K562 (cell line): ENCODE data around the gene UBA7. TPM values are rescaled to one million over a fixed set of nuclear protein-coding genes. Genes with fewer than 3 reads are reported as not detected.

Experiments
- ADNP ChIP-seq: fragments of 200-800 bp; sonication (Bioruptor generic); IDR thresholded peaks from 2 replicates; pipeline ENCODE4 v1.6.1; 2016; ENCODE audit warnings: missing genetic modification characterization, missing compliant biosample characterization
- CBFA2T2 ChIP-seq: fragments of 450-650 bp; conservative IDR thresholded peaks from 2 replicates; pipeline ENCODE4 v1.6.1; 2017; ENCODE audit warnings: mild to moderate bottlenecking
- CBFA2T3 ChIP-seq: fragments of 450-650 bp; IDR thresholded peaks from 2 replicates; pipeline ENCODE4 v1.6.1; 2017
- CBX1 ChIP-seq: sonication (generic); IDR thresholded peaks from 2 replicates; pipeline ENCODE4 v1.6.1; 2016; ENCODE audit warnings: antibody characterized with exemption, low read depth, mild to moderate bottlenecking
- CCNT2 ChIP-seq: IDR thresholded peaks from 2 replicates; pipeline ENCODE4 v1.6.1; 2011; ENCODE audit warnings: borderline replicate concordance, low read depth, mild to moderate bottlenecking, moderate library complexity, mixed read lengths, low read length; ENCODE audit not compliant: insufficient read length; ENCODE audit errors: extremely low read depth
- EP300 ChIP-seq: IDR thresholded peaks from 2 replicates; pipeline ENCODE4 v1.6.1; 2012; ENCODE audit warnings: low read length, improper control_type of control experiment
- ETS1 ChIP-seq: conservative IDR thresholded peaks from 2 replicates; pipeline ENCODE4 v1.6.1; 2011; ENCODE audit warnings: low read depth, mild to moderate bottlenecking, low read length; ENCODE audit not compliant: control insufficient read depth
- FOXJ3 ChIP-seq: sonication (generic); formaldehyde crosslinking; IDR thresholded peaks from 2 replicates; pipeline ENCODE4 v1.4.0; 2020; ENCODE audit warnings: mild to moderate bottlenecking, missing genetic modification reagents
- GATAD2B ChIP-seq: fragments of 450-650 bp; IDR thresholded peaks from 2 replicates; pipeline ENCODE4 v1.6.1; 2017; ENCODE audit warnings: mild to moderate bottlenecking, borderline replicate concordance
- KLF6 ChIP-seq: fragments of 250-450 bp; sonication (Bioruptor Pico); IDR thresholded peaks from 2 replicates; pipeline ENCODE4 v1.4.0; 2020; ENCODE audit warnings: mild to moderate bottlenecking, moderate library complexity, borderline replicate concordance
- MBD2 ChIP-seq: sonication (generic); IDR thresholded peaks from 2 replicates; pipeline ENCODE4 v1.6.1; 2016; ENCODE audit warnings: low read depth, borderline replicate concordance
- NCOR1 ChIP-seq: fragments of 450-650 bp; IDR thresholded peaks from 2 replicates; pipeline ENCODE4 v1.6.1; 2016; ENCODE audit warnings: mild to moderate bottlenecking, moderate library complexity
- NR2C2 ChIP-seq, 2 experiments: fragments of 200-800 bp in 1 of 2; sonication (Bioruptor generic) in 1 of 2; sonication (generic) in 1 of 2; formaldehyde crosslinking in 1 of 2; IDR thresholded peaks; 2 replicates each; pipeline versions ENCODE4 v1.6.1 to v1.8.0; 2016 to 2022; ENCODE audit warnings: mild to moderate bottlenecking in 1 of 2, missing compliant biosample characterization in 1 of 2, missing genetic modification characterization in 1 of 2, missing genetic modification reagents in 1 of 2
- POLR2AphosphoS5 ChIP-seq: IDR thresholded peaks from 2 replicates; pipeline ENCODE4 v1.6.1; 2011; ENCODE audit warnings: mild to moderate bottlenecking, low read depth, low read length, moderate library complexity; ENCODE audit not compliant: control insufficient read depth, insufficient read depth
- POLR3A ChIP-seq: IDR thresholded peaks from 2 replicates; pipeline ENCODE4 v1.6.1; 2011; ENCODE audit warnings: borderline replicate concordance, mild to moderate bottlenecking, moderate library complexity; ENCODE audit not compliant: insufficient read length, insufficient read depth; ENCODE audit errors: extremely low read depth
- SMAD3 ChIP-seq: fragments of 450-650 bp; formaldehyde crosslinking; conservative IDR thresholded peaks from 2 replicates; pipeline ENCODE4 v1.4.0; 2020; ENCODE audit warnings: mild to moderate bottlenecking
- TAL1 ChIP-seq: fragments of 450-650 bp; IDR thresholded peaks from 2 replicates; pipeline ENCODE4 v1.6.1; 2016; ENCODE audit warnings: mild to moderate bottlenecking
- TEAD1 ChIP-seq, 2 experiments: fragments of 450-650 bp in 1 of 2; sonication (generic) in 1 of 2; formaldehyde crosslinking; IDR thresholded peaks; 2 replicates each; pipeline versions ENCODE4 v1.4.0 to v1.8.0; 2020 to 2022; ENCODE audit warnings: mild to moderate bottlenecking in 2 of 2, missing genetic modification reagents in 1 of 2
- USF1 ChIP-seq: sonication (generic); formaldehyde crosslinking; IDR thresholded peaks from 2 replicates; pipeline ENCODE4 v1.9.0; 2022; ENCODE audit warnings: mild to moderate bottlenecking, missing genetic modification reagents
- VEZF1 ChIP-seq: fragments of 200-800 bp; sonication (Bioruptor generic); IDR thresholded peaks from 2 replicates; pipeline ENCODE4 v1.6.1; 2017; ENCODE audit warnings: missing genetic modification characterization, missing compliant biosample characterization
- ZNF134 ChIP-seq: fragments of 250-450 bp; sonication (Bioruptor Pico); conservative IDR thresholded peaks from 2 replicates; pipeline ENCODE4 v1.4.0; 2020
- ZNF253 ChIP-seq: fragments of 250-450 bp; sonication (Bioruptor Pico); conservative IDR thresholded peaks from 2 replicates; pipeline ENCODE4 v1.6.1; 2021; ENCODE audit warnings: mild to moderate bottlenecking
- ZNF780A ChIP-seq: fragments of 250-450 bp; sonication (Bioruptor Pico); IDR thresholded peaks from 2 replicates; pipeline ENCODE4 v1.5.0; 2021; ENCODE audit warnings: mild to moderate bottlenecking
- ZNF785 ChIP-seq: fragments of 250-450 bp; sonication (Bioruptor Pico); IDR thresholded peaks from 2 replicates; pipeline ENCODE4 v1.4.0; 2020; ENCODE audit warnings: mild to moderate bottlenecking
- polyA plus RNA-seq, 8 experiments: library from polyadenylated mRNA; depleted of rRNA in 4 of 8; stranded (reverse) in 5 of 8; unstranded in 3 of 8; fragments of >200 nt; fragmentation: Nextera tagmentation in 2 of 8; fragmentation: Illumina TruSeq in 1 of 8; extraction: Ambion mirVana in 2 of 8; extraction: Trizol in 1 of 8; gene quantifications; 2 replicates each; pipeline versions ENCODE4 v1.2.1 to v1.2.3, GENCODE V29; 2011 to 2014; ENCODE audit warnings: inconsistent platforms in 1 of 8, missing spikeins in 1 of 8
- total RNA-seq, 7 experiments: library from RNA; depleted of rRNA in 6 of 7; stranded (reverse); fragments of >200 nt in 6 of 7; fragmentation: Illumina TruSeq in 2 of 7; extraction: Trizol in 2 of 7; gene quantifications; 2 replicates each; pipeline versions ENCODE4 v1.2.1 to v1.2.3, GENCODE V29; 2011 to 2021; ENCODE audit warnings: low replicate concordance in 1 of 7

Gene UBA7
- total and polyA plus RNA-seq, 9 of the 15 experiments (the other 6 are each of a cell fraction or from before 2014, with no cell fraction given) = 0.17 to 3.3 (median 2.0) TPM

- TF ChIP-seq ETS1 = peak; percentile 61; the same call in 1 of the 2 replicates
- TF ChIP-seq NR2C2 (CRISPR knock-in tag; IDR thresholded peaks at IDR 0.05) = no peak
- peak; percentile 11; the same call in 1 of the 2 replicates for TF ChIP-seq NR2C2 (tag; IDR thresholded peaks at IDR 0.05)
- TF ChIP-seq TAL1 = peak; percentile 53; the same call in 1 of the 2 replicates
- peak; percentile 31 for TF ChIP-seq CCNT2
- TF ChIP-seq FOXJ3 (CRISPR knock-in tag) = no peak
- TF ChIP-seq SMAD3 = no peak
- TF ChIP-seq USF1 (CRISPR knock-in tag) = 0 out of 2 replicates have a peak, but pooled peaks have one; percentile 20
- no peak for TF ChIP-seq ADNP (tag)
- no peak for TF ChIP-seq ZNF134 (CRISPR knock-in tag)
- no peak for TF ChIP-seq MBD2
- peak; percentile 71 for TF ChIP-seq CBFA2T2
- peak; percentile 57; the same call in 1 of the 2 replicates for TF ChIP-seq POLR2AphosphoS5
- peak; percentile 87 for TF ChIP-seq CBFA2T3
- TF ChIP-seq KLF6 = no peak
- no peak for TF ChIP-seq ZNF785 (CRISPR knock-in tag)
- no peak for TF ChIP-seq TEAD1 (CRISPR knock-in tag; IDR thresholded peaks at IDR 0.05)
- TF ChIP-seq NCOR1 = peak; percentile 78
- no peak for TF ChIP-seq POLR3A
- no peak for TF ChIP-seq ZNF780A (CRISPR knock-in tag)
- TF ChIP-seq ZNF253 (CRISPR knock-in tag) = no peak
- no peak for TF ChIP-seq CBX1
- peak; percentile 70 for TF ChIP-seq VEZF1
- 0 out of 2 replicates have a peak, but pooled peaks have one; percentile 52 for TF ChIP-seq GATAD2B
- peak; percentile 79; the same call in 1 of the 2 replicates for TF ChIP-seq EP300
Observed at GRCh38 chr3:49805897-49806701, 7.7 kb downstream of the UBA7 start (continued).
